Measurements from ENCODE around the gene GBP4.

Gene GBP4

GRCh38 chr1:89200663-89201062 lies 1.9 kb upstream of the GBP4 start:
- TF ChIP-seq POLR2AphosphoS5 (IDR thresholded peaks at IDR 0.05; ENCODE audit: low read depth, low read length) (no peak), FOXP2 (optimal IDR thresholded peaks at IDR 0.05; ENCODE audit: borderline replicate concordance, extremely low read depth, extremely low read length, insufficient read depth) (no peak)

GRCh38 chr1:89199525-89200031 lies 836 bp upstream of the GBP4 start:
- TF ChIP-seq REST (IDR thresholded peaks at IDR 0.05; ENCODE audit: insufficient read depth in 1 of 2, low read depth in 2 of 2, low read length in 2 of 2) (no peak), TAF1 (IDR thresholded peaks at IDR 0.05; ENCODE audit: borderline replicate concordance, insufficient read depth, low read length) (no peak), POLR2AphosphoS5 (IDR thresholded peaks at IDR 0.05; ENCODE audit: low read depth, low read length) (no peak), SIN3A (IDR thresholded peaks at IDR 0.05; ENCODE audit: borderline replicate concordance, insufficient read depth, low read length) (no peak), FOXP2 (optimal IDR thresholded peaks at IDR 0.05; ENCODE audit: borderline replicate concordance, extremely low read depth, extremely low read length, insufficient read depth) (no peak)

- no peak for TF ChIP-seq REST (IDR thresholded peaks at IDR 0.05; ENCODE audit: insufficient read depth in 1 of 2, low read depth in 2 of 2, low read length in 2 of 2)
- TF ChIP-seq FOXP2 (optimal IDR thresholded peaks at IDR 0.05; ENCODE audit: borderline replicate concordance, extremely low read depth, extremely low read length, insufficient read depth): no peak
- TF ChIP-seq POLR2AphosphoS5 (IDR thresholded peaks at IDR 0.05; ENCODE audit: low read depth, low read length): no peak
- no peak for TF ChIP-seq TAF1 (IDR thresholded peaks at IDR 0.05; ENCODE audit: borderline replicate concordance, insufficient read depth, low read length)
- TF ChIP-seq SIN3A (IDR thresholded peaks at IDR 0.05; ENCODE audit: borderline replicate concordance, insufficient read depth, low read length): no peak
Observed at GRCh38 chr1:89198081-89198480, 661 bp downstream of the GBP4 start.

GRCh38 chr1:89195476-89195875 lies 3.3 kb downstream of the GBP4 start:
- TF ChIP-seq REST (IDR thresholded peaks at IDR 0.05; ENCODE audit: insufficient read depth in 1 of 2, low read depth in 2 of 2, low read length in 2 of 2) (no peak), SIN3A (IDR thresholded peaks at IDR 0.05; ENCODE audit: borderline replicate concordance, insufficient read depth, low read length) (no peak), FOXP2 (optimal IDR thresholded peaks at IDR 0.05; ENCODE audit: borderline replicate concordance, extremely low read depth, extremely low read length, insufficient read depth) (no peak), POLR2AphosphoS5 (IDR thresholded peaks at IDR 0.05; ENCODE audit: low read depth, low read length) (no peak), TAF1 (IDR thresholded peaks at IDR 0.05; ENCODE audit: borderline replicate concordance, insufficient read depth, low read length) (no peak)

- TF ChIP-seq POLR2AphosphoS5 (IDR thresholded peaks at IDR 0.05; ENCODE audit: low read depth, low read length): no peak
- TF ChIP-seq SIN3A (IDR thresholded peaks at IDR 0.05; ENCODE audit: borderline replicate concordance, insufficient read depth, low read length): no peak
- TF ChIP-seq REST (IDR thresholded peaks at IDR 0.05; ENCODE audit: insufficient read depth in 1 of 2, low read depth in 2 of 2, low read length in 2 of 2): no peak
- TF ChIP-seq FOXP2 (optimal IDR thresholded peaks at IDR 0.05; ENCODE audit: borderline replicate concordance, extremely low read depth, extremely low read length, insufficient read depth): no peak
- TF ChIP-seq TAF1 (IDR thresholded peaks at IDR 0.05; ENCODE audit: borderline replicate concordance, insufficient read depth, low read length): no peak
Observed at GRCh38 chr1:89191314-89191713, 7.4 kb downstream of the GBP4 start.
